ENCODE data around the gene TMEM30B. TPM values are rescaled to one million over a fixed set of nuclear protein-coding genes. Genes with fewer than 3 reads are reported as not detected.

TMEM30B gene
- total and polyA plus RNA-seq, 2 of the 8 experiments (the other 6 are each of a cell fraction or from before 2014, with no cell fraction given): 11.2 to 18.7 TPM

DNA sequence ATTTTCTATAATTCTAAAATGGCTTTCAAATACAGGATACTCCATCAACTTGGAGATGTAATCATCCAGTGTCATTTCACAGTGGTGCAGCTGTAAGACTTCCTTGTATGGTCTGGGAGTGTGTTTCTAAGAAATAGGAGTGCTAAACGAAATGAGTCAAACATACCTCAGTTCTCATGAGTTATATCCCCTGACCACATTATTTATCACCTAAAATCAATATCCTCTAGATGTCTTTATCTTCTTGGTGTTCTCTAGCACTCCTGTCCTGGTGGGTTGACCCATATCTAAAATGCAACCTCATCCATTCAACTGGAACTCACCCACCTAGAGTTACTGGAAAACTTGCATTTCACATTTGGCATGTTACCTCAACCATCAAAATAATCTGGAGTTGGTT lies 33.2 kb downstream of the TMEM30B start:
- no peak overlapping the region for H3K56ac ChIP-seq (replicated peaks; ENCODE audit: insufficient read length, low read depth, low read length)
- H4K5ac ChIP-seq (ENCODE audit: insufficient read length, low read depth, low read length): no peak overlapping the region
- no peaks in the 10 kb centered on the region for H3K27me3 ChIP-seq (replicated peaks in 1 of 4; ENCODE audit: control insufficient read depth in 3 of 4, extremely low read depth in 1 of 4, insufficient read depth in 3 of 4, low read length in 3 of 4)
- H2BK5ac ChIP-seq (ENCODE audit: low read depth, low read length): no peak overlapping the region
- TF ChIP-seq GABPA (IDR thresholded peaks at IDR 0.05; ENCODE audit: borderline replicate concordance, insufficient read depth, low read length): no peak
- FAIRE-seq (no peak), DNase-seq (ENCODE audit: low read depth in 1 of 2, low spot score in 2 of 2) (no peak)
- no peak overlapping the region for H3K14ac ChIP-seq (ENCODE audit: insufficient read length)
- no peak overlapping the region for H2AFZ ChIP-seq (ENCODE audit: low read length)
- H3K79me1 ChIP-seq (ENCODE audit: low read depth, low read length): no peaks in the 10 kb centered on the region
- H2BK20ac ChIP-seq (ENCODE audit: low read length): no peak overlapping the region
- H3K27ac ChIP-seq (ENCODE audit: low read depth, low read length): no peak overlapping the region
- no peaks in the 10 kb centered on the region for H3K36me3 ChIP-seq (ENCODE audit: control insufficient read depth in 2 of 4, insufficient read depth in 4 of 4, low read length in 3 of 4)
- no peaks in the 10 kb centered on the region for H3K9me3 ChIP-seq (ENCODE audit: insufficient read depth in 2 of 2, low read depth in 1 of 2, low read length in 1 of 2)
- no peak overlapping the region for H4K8ac ChIP-seq (ENCODE audit: extremely low read depth, insufficient read depth, low read length)
- peaks cover 0 to 4% (median 0%) of the 10 kb centered on the region in 4 experiments; a peak in 4 of 7 replicates for H3K4me1 ChIP-seq (replicated peaks in 1 of 4; ENCODE audit: control insufficient read depth in 3 of 4, insufficient read depth in 4 of 4, low read length in 3 of 4)
- H3K18ac ChIP-seq (ENCODE audit: extremely low read depth, low read length): no peak overlapping the region
- no peak overlapping the region for H3K4me3 ChIP-seq (ENCODE audit: extremely low read depth in 1 of 4, insufficient read depth in 2 of 4, low read depth in 3 of 4, low read length in 4 of 4)
- ChIA-PET CTCF (ENCODE audit: partially characterized antibody) (interaction anchor here (0.8 kb wide), 1 partner anchor 65 kb away, joined by 3 read pairs; no protein-coding TSS in a partner anchor), POLR2A (ENCODE audit: partially characterized antibody) (no interaction called here)
- H3K23ac ChIP-seq (ENCODE audit: insufficient read length): no peak overlapping the region
- no peak overlapping the region for H3K9ac ChIP-seq (replicated peaks in 1 of 4; ENCODE audit: extremely low read depth in 1 of 4, low read depth in 3 of 4, low read length in 3 of 4)
- H3K23me2 ChIP-seq (ENCODE audit: low read depth, low read length): no peaks in the 10 kb centered on the region
- H3K4ac ChIP-seq (replicated peaks; ENCODE audit: insufficient read length, low read depth, low read length): no peak overlapping the region
- H2AK5ac ChIP-seq (ENCODE audit: low read depth, low read length): no peak overlapping the region
- no peak overlapping the region for H2BK120ac ChIP-seq (replicated peaks; ENCODE audit: low read depth, low read length)
- whole genome bisulfite sequencing, 2 experiments (ENCODE audit: extremely low coverage in 1 of 2, insufficient coverage in 1 of 2, insufficient read length in 1 of 2, insufficient replicate concordance in 2 of 2, low coverage in 1 of 2, low lambda C conversion rate in 2 of 2, missing lambda C conversion rate in 1 of 2): 93% methylated on average over 1 of the region's 1 CpG; no CpG with 5 or more reads in 1 of the 2 experiments
- H4K91ac ChIP-seq (replicated peaks; ENCODE audit: insufficient read length, low read length): no peak overlapping the region
- no peak overlapping the region for H2BK15ac ChIP-seq (ENCODE audit: low read length)
- H4K20me1 ChIP-seq (replicated peaks in 1 of 2; ENCODE audit: control insufficient read depth in 1 of 2, insufficient read depth in 2 of 2, low read length in 2 of 2): no peaks in the 10 kb centered on the region
- H3K79me2 ChIP-seq (ENCODE audit: control insufficient read depth in 1 of 2, insufficient read depth in 2 of 2, low read length in 2 of 2): no peaks in the 10 kb centered on the region
- H2BK12ac ChIP-seq (ENCODE audit: low read depth, low read length): no peak overlapping the region
- H3K4me2 ChIP-seq (ENCODE audit: insufficient read depth in 1 of 2, low read depth in 2 of 2, low read length in 2 of 2): no peak overlapping the region

All from H1 (cell line).